Measurements from ENCODE around the gene SGIP1. TPM values are rescaled to one million over a fixed set of nuclear protein-coding genes. Genes with fewer than 3 reads are reported as not detected.

SGIP1 gene
- total RNA-seq, 2 experiments from 2014 or later, result 0.07 TPM; not detected in 1

GRCh38 chr1:66676613-66677298 is 142.8 kb downstream of the SGIP1 start:
- no peak overlapping the region for H3K27ac Mint-ChIP-seq
- H3K36me3 Mint-ChIP-seq (ENCODE audit: low read depth), result no peaks in the 10 kb centered on the region
- CTCF ChIA-PET, result no interaction called here
- intact Hi-C loops (cut with micrococcal nuclease), result no loop called here
- H3K27me3 Mint-ChIP-seq (ENCODE audit: low read depth), result no peaks in the 10 kb centered on the region
- DNase-seq, result no peak
- H3K9me3 Mint-ChIP-seq, result no peaks in the 10 kb centered on the region
- no peak overlapping the region for H3K4me3 Mint-ChIP-seq
- H3K4me1 Mint-ChIP-seq (ENCODE audit: low read depth), result no peaks in the 10 kb centered on the region

- Mint-ChIP-seq H3K4me1 (ENCODE audit: low read depth) (no peaks in the 10 kb centered on the region), H3K36me3 (ENCODE audit: low read depth) (no peaks in the 10 kb centered on the region), H3K27ac (no peak overlapping the region), H3K27me3 (ENCODE audit: low read depth) (no peaks in the 10 kb centered on the region), H3K9me3 (no peaks in the 10 kb centered on the region), H3K4me3 (no peak overlapping the region)
- intact Hi-C loops (cut with micrococcal nuclease), result no loop called here
- no peak for DNase-seq
- CTCF ChIA-PET, result interaction anchor here (1.0 kb wide), 1 partner anchor 48 kb away, joined by 5 read pairs; no protein-coding TSS in a partner anchor
Measured at GRCh38 chr1:66678146-66678545, 144.2 kb downstream of the SGIP1 start.

GRCh38 chr1:66679140-66679539 is 145.2 kb downstream of the SGIP1 start:
- H3K27ac Mint-ChIP-seq, result no peak overlapping the region

GRCh38 chr1:66681686-66682085 is 147.7 kb downstream of the SGIP1 start:
- Mint-ChIP-seq H3K4me1 (ENCODE audit: low read depth) (no peaks in the 10 kb centered on the region), H3K27ac (no peak overlapping the region), H3K36me3 (ENCODE audit: low read depth) (no peaks in the 10 kb centered on the region), H3K27me3 (ENCODE audit: low read depth) (no peaks in the 10 kb centered on the region), H3K9me3 (no peaks in the 10 kb centered on the region), H3K4me3 (no peak overlapping the region)
- DNase-seq, result no peak
- CTCF ChIA-PET, result no interaction called here
- intact Hi-C loops (cut with micrococcal nuclease), result no loop called here

More at GRCh38 chr1:66679140-66679539, 145.2 kb downstream of the SGIP1 start:
- no peak for DNase-seq
- CTCF ChIA-PET, result interaction anchor here (1.0 kb wide), 1 partner anchor 47 kb away, joined by 5 read pairs; no protein-coding TSS in a partner anchor
- intact Hi-C loops (cut with micrococcal nuclease), result no loop called here
- H3K4me3 Mint-ChIP-seq, result no peak overlapping the region
- no peaks in the 10 kb centered on the region for H3K4me1 Mint-ChIP-seq (ENCODE audit: low read depth)
- H3K9me3 Mint-ChIP-seq, result no peaks in the 10 kb centered on the region
- H3K36me3 Mint-ChIP-seq (ENCODE audit: low read depth), result no peaks in the 10 kb centered on the region
- no peaks in the 10 kb centered on the region for H3K27me3 Mint-ChIP-seq (ENCODE audit: low read depth)

- intact Hi-C loops (cut with micrococcal nuclease), result no loop called here
- no peaks in the 10 kb centered on the region for H3K27me3 Mint-ChIP-seq (ENCODE audit: low read depth)
- H3K4me3 Mint-ChIP-seq, result no peak overlapping the region
- no peaks in the 10 kb centered on the region for H3K4me1 Mint-ChIP-seq (ENCODE audit: low read depth)
- CTCF ChIA-PET, result no interaction called here
- no peaks in the 10 kb centered on the region for H3K36me3 Mint-ChIP-seq (ENCODE audit: low read depth)
- DNase-seq, result no peak
- no peak overlapping the region for H3K27ac Mint-ChIP-seq
- no peaks in the 10 kb centered on the region for H3K9me3 Mint-ChIP-seq
Measured at GRCh38 chr1:66682106-66682505, 148.2 kb downstream of the SGIP1 start.

GRCh38 chr1:66684353-66684752 is 150.4 kb downstream of the SGIP1 start:
- intact Hi-C loops (cut with micrococcal nuclease), result no loop called here
- CTCF ChIA-PET, result no interaction called here
- Mint-ChIP-seq H3K27me3 (ENCODE audit: low read depth) (no peaks in the 10 kb centered on the region), H3K27ac (no peak overlapping the region), H3K36me3 (ENCODE audit: low read depth) (no peaks in the 10 kb centered on the region), H3K4me3 (no peak overlapping the region), H3K9me3 (no peaks in the 10 kb centered on the region), H3K4me1 (ENCODE audit: low read depth) (no peaks in the 10 kb centered on the region)
- no peak for DNase-seq

- Mint-ChIP-seq H3K9me3 (no peaks in the 10 kb centered on the region), H3K36me3 (ENCODE audit: low read depth) (no peaks in the 10 kb centered on the region)
Measured at GRCh38 chr1:66685265-66685664, 151.3 kb downstream of the SGIP1 start.

GRCh38 chr1:66685670-66686069 is 151.7 kb downstream of the SGIP1 start:
- no peaks in the 10 kb centered on the region for H3K27me3 Mint-ChIP-seq (ENCODE audit: low read depth)
- H3K36me3 Mint-ChIP-seq (ENCODE audit: low read depth), result no peaks in the 10 kb centered on the region
- H3K4me1 Mint-ChIP-seq (ENCODE audit: low read depth), result no peaks in the 10 kb centered on the region
- no peaks in the 10 kb centered on the region for H3K9me3 Mint-ChIP-seq
- intact Hi-C loops (cut with micrococcal nuclease), result no loop called here
- no peak overlapping the region for H3K4me3 Mint-ChIP-seq
- DNase-seq, result no peak
- no peak overlapping the region for H3K27ac Mint-ChIP-seq
- CTCF ChIA-PET, result no interaction called here

More at GRCh38 chr1:66685265-66685664, 151.3 kb downstream of the SGIP1 start:
- no peaks in the 10 kb centered on the region for H3K4me1 Mint-ChIP-seq (ENCODE audit: low read depth)
- CTCF ChIA-PET, result no interaction called here
- intact Hi-C loops (cut with micrococcal nuclease), result no loop called here
- H3K27ac Mint-ChIP-seq, result no peak overlapping the region
- no peak for DNase-seq
- H3K27me3 Mint-ChIP-seq (ENCODE audit: low read depth), result no peaks in the 10 kb centered on the region
- no peak overlapping the region for H3K4me3 Mint-ChIP-seq

- intact Hi-C loops (cut with micrococcal nuclease), result no loop called here
- no peaks in the 10 kb centered on the region for H3K4me1 Mint-ChIP-seq (ENCODE audit: low read depth)
- no peak overlapping the region for H3K27ac Mint-ChIP-seq
- no peaks in the 10 kb centered on the region for H3K9me3 Mint-ChIP-seq
- peaks cover 3% of the 10 kb centered on the region for H3K27me3 Mint-ChIP-seq (ENCODE audit: low read depth)
- CTCF ChIA-PET, result no interaction called here
- DNase-seq, result no peak
- no peak overlapping the region for H3K4me3 Mint-ChIP-seq
- H3K36me3 Mint-ChIP-seq (ENCODE audit: low read depth), result no peaks in the 10 kb centered on the region
Measured at GRCh38 chr1:66686406-66686805, 152.5 kb downstream of the SGIP1 start.

- CTCF ChIA-PET, result no interaction called here
- Mint-ChIP-seq H3K27ac (no peak overlapping the region), H3K27me3 (ENCODE audit: low read depth) (peaks cover 3% of the 10 kb centered on the region), H3K9me3 (no peaks in the 10 kb centered on the region), H3K36me3 (ENCODE audit: low read depth) (no peaks in the 10 kb centered on the region), H3K4me1 (ENCODE audit: low read depth) (no peaks in the 10 kb centered on the region), H3K4me3 (no peak overlapping the region)
- intact Hi-C loops (cut with micrococcal nuclease), result no loop called here
- DNase-seq, result no peak
Measured at GRCh38 chr1:66687358-66687757, 153.4 kb downstream of the SGIP1 start.

GRCh38 chr1:66690666-66691381 is 156.9 kb downstream of the SGIP1 start:
- Mint-ChIP-seq H3K4me1 (ENCODE audit: low read depth) (no peaks in the 10 kb centered on the region), H3K36me3 (ENCODE audit: low read depth) (no peaks in the 10 kb centered on the region), H3K27ac (no peak overlapping the region), H3K9me3 (no peaks in the 10 kb centered on the region), H3K4me3 (no peak overlapping the region), H3K27me3 (ENCODE audit: low read depth) (peaks cover 6% of the 10 kb centered on the region)
- no peak for DNase-seq
- intact Hi-C loops (cut with micrococcal nuclease), result no loop called here
- CTCF ChIA-PET, result no interaction called here

GRCh38 chr1:66692681-66693080 is 158.7 kb downstream of the SGIP1 start:
- Mint-ChIP-seq H3K27ac (no peak overlapping the region), H3K4me1 (ENCODE audit: low read depth) (no peaks in the 10 kb centered on the region), H3K36me3 (ENCODE audit: low read depth) (no peaks in the 10 kb centered on the region), H3K4me3 (no peak overlapping the region), H3K27me3 (ENCODE audit: low read depth) (peaks cover 6% of the 10 kb centered on the region), H3K9me3 (no peaks in the 10 kb centered on the region)
- DNase-seq, result no peak
- CTCF ChIA-PET, result interaction anchor here (0.6 to 0.7 kb wide), 2 partner anchors 35 to 864 kb away, joined by 3 to 4 read pairs; no protein-coding TSS in a partner anchor
- intact Hi-C loops (cut with micrococcal nuclease), result no loop called here

GRCh38 chr1:66693856-66694255 is 159.9 kb downstream of the SGIP1 start:
- intact Hi-C loops (cut with micrococcal nuclease), result no loop called here
- H3K4me3 Mint-ChIP-seq, result no peak overlapping the region
- no peak overlapping the region for H3K27ac Mint-ChIP-seq
- DNase-seq, result no peak
- CTCF ChIA-PET, result no interaction called here
- H3K36me3 Mint-ChIP-seq (ENCODE audit: low read depth), result no peaks in the 10 kb centered on the region
- H3K27me3 Mint-ChIP-seq (ENCODE audit: low read depth), result peaks cover 6% of the 10 kb centered on the region
- H3K4me1 Mint-ChIP-seq (ENCODE audit: low read depth), result no peaks in the 10 kb centered on the region
- no peaks in the 10 kb centered on the region for H3K9me3 Mint-ChIP-seq
